Kidney tubule cell (primary cell): Measurements from ENCODE around the gene CADM2.
"Not testable (repeated sequence)": the region's sequence is repeated elsewhere in the genome, so short reads cannot be mapped to it uniquely, and the experiment has no call there.

Experiments
- DNase-seq: peaks from one replicate; pipeline ENCODE4 v3.0.0-alpha.2; 2018; ENCODE audit warnings: low spot score

CADM2 gene

DNA sequence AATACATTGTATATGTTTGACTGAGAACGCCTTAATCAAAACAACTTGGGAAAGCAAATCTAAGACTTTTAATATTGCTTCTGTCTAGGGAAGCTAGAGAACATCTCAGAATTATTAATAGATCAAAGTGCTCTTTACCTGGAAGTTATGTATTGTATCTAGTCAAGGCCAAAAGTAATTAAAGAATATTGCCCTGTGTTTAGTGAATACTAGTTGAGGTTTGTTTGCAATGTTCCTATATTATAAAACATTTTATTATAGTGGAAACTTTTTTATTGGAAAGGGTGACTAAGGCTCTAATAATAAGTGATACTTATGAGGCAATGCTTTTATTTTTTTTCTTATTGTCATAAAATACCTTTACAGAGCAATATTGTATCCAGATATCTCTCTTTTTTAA lies 118.2 kb downstream of the CADM2 start:
- no peak for DNase-seq

DNA sequence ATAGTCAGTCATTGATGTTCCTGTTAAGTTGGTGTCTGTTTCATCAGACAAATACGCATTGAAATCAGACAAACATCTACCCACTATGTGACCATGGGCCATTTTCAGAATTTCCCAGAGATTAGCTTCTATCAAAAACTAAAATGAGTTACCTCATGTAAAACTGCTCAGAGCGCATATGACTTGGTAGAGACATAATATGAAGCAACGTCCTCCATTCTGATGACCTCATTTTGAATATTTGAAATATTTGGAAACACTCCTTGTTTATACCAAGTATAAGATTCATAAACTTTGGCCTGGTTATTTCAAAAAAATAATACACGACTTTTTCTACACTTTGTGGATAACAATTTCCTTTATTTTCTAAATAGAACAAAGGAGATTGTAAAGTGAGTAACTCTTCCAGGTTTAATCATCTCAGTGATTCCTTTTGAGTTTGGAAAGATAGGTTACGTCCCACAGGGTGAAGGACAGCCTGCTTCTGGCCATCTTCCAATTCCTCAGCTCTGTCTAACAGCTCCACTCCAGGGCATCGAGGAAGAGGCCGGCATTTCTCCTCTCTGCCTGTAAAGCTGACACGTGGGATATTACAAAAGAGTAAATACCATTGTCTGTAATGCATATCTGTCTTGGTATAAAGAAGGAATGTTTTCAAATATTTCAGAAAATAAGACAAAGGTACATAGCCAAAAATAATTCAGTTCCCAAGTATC lies 122.6 kb downstream of the CADM2 start:
- no peak for DNase-seq

DNA sequence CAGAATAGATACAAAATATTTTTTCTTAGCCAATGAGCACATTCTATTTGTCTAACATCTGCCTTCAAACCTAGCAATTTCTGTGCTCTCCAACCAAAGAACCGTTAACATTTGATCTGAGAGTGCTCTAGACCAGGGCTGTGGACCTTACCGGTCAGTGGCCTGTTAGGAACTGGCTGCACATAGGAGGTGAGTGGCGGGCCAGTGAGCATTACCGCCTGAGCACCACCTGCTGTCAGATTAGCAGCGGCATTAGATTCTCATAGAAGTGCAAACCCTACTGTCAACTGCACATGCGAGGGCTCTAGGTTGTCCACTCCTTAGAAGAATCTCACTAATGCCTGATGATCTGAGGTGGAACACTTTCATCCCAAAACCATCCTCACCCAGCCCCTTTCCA lies 131.7 kb downstream of the CADM2 start:
- DNase-seq, result no peak

DNA sequence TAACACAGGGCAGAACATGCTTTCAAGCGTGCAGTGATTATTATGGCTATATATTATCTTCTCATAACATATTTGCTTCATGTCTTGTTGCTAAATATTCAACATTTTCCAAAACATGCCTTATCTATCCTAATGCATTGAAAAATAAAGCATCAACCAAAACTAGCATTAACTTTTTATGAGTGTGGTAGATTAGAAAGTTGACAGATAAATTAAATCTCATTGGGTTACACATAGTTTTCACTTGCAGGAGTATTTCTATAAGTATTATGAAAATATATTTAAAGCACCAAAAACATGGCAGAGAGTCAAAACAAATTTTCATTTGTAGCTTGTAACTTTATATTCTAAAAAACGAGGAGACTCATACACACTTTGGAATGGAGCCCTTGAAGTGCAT lies 141.5 kb downstream of the CADM2 start:
- DNase-seq, result no peak

DNA sequence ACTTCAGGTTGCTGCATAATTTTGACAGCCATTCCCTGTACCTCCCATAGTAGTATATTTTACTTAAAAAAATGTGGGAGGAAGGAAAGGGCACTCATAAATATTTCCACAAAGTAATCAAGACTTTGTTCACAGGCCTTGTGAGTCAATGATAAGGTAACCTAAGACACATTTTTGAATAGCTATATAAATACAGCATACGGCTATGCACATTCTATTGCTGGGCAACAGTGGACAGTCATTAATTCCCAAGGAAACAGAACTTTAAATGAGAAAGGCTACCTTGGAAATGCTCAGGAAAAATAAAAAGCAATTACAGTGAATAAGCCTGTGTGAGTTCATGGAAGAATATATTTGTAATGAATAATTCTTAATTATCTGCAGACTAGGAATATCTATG lies 144.0 kb downstream of the CADM2 start:
- no peak for DNase-seq

DNA sequence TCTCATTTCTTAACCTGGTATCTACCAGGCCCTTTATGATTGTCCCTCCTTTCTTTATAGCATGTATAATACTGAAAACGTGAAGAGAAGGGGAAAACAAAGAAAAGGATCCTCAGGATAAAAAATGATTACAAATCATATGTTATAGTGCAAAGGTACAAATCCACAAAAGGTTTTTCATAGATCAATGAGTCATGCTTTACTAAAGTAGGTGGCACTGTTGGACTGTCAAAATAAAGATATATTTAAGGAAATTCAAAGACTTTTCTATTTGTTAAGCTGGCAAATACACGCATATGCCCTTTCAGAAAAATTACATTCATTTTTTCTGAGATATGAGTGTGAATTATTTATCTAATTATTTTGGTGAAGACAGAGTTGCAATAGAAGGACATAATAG lies 151.6 kb downstream of the CADM2 start:
- no peak for DNase-seq

DNA sequence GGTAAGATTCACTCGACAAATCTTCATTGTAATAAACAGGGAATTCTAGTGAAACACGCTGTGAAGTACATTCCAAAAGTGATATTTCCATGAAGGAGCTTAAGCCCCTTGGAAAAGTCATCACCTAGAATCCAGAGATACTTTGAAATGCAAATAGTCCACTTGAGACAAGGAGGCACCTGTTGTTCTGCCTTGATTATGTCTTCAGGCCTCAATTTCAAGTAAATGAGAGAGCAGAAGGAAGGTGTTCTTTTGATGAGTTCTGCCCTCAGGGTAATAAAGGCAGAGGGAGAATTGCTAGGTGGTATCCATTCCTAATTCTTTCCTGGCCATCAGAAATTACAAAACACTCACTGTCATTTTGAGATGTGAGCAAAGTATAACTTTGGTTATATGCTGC lies 162.1 kb downstream of the CADM2 start:
- no peak for DNase-seq

DNA sequence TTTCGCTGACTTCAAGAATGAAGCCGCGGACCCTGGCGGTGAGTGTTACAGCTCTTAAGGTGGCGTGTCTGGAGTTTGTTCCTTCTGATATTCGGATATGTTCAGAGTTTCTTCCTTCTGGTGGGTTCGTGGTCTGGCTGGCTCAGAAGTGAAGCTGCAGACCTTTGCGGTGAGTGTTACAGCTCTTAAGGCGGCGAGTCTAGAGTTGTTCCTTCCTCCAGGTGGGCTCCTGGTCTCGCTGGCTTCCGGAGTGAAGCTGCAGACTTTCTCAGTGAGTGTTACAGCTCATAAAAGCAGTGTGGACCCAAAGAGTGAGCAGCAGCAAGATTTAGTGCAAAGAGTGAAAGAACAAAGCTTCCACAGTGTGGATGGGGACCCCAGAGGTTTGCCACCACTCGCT lies 174.1 kb downstream of the CADM2 start:
- DNase-seq, result not testable (repeated sequence)

DNA sequence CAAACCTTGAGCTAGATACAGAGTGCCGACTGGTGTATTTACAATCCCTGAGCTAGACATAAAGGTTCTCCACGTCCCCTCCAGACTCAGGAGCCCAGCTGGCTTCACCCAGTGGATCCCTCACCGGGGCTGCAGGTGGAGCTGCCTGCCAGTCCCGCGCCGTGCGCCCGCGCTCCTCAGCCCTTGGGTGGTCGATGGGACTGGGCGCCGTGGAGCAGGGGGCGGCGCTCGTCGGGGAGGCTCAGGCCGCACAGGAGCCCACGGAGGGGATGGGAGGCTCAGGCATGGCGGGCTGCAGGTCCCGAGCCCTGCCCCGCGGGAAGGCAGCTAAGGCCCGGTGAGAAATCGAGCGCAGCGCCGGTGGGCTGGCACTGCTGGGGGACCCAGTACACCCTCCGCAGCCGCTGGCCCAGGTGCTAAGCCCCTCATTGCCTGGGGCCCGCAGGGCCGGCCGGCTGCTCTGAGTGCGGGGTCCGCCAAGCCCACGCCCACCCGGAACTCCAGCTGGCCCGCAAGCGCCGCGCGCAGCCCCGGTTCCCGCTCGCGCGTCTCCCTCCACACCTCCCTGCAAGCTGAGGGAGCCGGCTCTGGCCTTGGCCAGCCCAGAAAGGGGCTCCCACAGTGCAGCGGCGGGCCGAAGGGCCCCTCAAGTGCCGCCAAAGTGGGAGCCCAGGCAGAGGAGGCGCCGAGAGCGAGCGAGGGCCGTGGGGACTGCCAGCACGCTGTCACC lies 175.1 kb downstream of the CADM2 start:
- not testable (repeated sequence) for DNase-seq

DNA sequence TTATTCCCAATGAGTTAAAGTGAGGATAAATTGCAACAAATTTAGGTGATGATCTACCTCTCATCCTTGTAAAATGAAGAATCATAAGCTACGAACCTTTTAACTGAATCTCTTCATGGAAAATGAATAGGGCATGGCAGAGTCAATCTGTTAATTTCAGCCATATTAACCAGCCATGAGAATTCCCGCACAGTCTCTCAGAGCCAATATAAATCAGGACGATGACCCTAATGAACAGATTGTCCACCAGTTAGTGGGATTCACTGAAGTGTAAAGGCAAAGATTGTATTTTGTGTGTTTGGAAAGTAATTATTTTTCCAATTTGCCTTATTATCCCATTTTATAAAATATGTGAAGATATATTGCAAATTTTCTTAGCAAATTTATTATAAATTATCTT lies 183.8 kb downstream of the CADM2 start:
- DNase-seq, result no peak

DNA sequence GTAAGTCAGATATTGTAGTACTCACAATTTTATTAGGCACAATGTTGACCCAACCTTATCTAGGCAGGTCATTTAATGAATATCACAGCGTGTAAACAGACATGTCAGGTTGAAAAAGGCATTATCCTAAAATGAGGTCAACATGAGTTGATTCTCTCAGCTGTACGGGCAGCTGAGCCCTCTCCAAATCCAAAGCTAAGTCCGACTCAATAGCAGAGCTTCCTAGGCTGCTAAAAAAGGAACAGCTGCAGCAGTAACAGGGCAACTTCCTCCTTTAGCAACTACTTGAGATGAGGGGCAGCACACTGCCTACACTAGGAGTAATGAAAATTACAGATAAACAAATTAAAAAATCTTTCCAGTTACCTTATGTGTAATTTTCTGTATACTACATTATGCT lies 189.2 kb downstream of the CADM2 start:
- DNase-seq, result no peak

DNA sequence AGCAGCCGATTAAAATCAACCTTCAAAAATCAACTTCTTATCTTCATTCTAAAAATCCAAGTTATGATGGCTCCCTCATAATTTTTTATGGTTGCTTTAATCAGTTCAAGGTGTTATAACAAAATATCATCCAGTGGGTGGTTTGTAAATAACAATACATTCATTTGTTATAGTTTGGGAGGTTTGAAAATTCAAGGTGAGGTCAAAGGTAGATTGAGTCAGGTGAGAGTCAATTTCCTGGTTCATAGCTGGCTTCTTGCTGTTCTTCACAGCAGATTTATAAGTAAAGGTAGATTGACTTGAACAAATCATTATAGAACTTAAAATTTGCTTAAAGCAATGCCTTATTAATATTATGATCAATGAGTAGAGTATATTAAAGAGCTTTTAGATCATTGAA lies 192.8 kb downstream of the CADM2 start:
- no peak for DNase-seq

DNA sequence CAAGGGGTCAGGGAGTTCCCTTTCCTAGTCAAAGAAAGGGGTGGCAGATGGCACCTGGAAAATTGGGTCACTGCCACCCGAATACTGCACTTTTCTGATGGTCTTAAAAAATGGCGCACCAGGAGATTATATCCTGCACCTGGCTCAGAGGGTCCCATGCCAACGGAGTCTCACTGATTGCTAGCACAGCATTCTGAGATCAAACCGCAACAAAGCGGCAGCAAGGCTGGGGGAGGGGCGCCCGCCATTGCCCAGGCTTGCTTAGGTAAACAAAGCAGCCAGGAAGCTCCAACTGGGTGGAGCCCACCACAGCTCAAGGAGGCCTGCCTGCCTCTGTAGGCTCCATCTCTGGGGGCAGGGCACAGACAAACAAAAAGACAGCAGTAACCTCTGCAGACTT lies 194.5 kb downstream of the CADM2 start:
- not testable (repeated sequence) for DNase-seq

DNA sequence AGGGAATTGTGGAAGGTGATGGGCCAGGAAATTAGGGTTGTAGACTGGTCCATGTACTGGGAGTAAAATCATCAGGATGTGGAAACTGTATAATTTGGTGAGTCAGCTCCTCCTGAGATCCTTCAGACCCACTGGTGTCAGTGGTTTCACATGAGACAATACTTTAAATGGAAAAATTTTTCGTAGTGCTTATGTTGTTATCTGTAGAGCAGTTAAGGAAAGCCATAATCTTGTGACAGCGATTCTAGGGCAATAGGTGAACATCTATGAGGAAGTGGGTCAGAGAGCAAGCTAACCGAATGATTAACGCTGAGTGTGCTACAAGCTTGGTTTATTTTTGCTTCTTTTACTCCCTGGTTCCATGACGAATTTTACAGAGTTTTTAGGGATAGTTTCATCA lies 200.6 kb downstream of the CADM2 start:
- DNase-seq, result no peak

DNA sequence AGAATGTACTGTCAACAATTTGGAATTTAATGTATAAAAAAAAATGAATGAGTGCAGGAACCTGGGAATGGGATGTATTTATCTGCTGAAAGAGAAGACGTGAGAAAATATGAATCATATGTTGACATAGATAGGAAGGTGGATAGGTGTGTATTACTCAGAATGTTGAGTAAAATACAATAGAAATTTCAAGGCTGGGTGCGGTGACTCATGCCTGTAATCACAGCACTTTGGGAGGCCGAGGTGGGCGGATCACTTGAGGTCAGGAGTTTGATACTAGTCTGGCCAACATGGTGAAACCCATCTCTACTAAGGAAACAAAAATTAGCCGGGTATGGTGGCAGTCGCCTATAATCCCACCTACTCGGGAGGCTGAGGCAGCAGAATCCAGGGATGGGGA lies 202.8 kb downstream of the CADM2 start:
- DNase-seq, result peak; percentile 6

DNA sequence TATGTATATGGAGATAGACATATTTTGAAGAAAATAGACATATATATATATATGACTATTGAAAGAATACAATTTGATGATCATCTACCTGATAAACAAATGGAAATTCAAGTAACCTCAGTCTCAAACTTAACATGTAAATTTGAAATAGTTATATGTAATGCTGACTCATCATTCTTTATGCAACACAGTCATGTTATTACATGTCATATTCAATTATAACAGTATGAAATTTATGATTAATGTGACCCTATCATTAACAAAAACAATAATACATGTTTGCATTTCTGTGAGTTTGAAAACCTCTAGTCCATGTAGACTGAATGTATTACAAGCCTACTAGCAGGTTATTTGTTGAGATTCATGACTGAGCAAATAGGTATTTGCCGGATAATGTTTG lies 204.1 kb downstream of the CADM2 start:
- no peak for DNase-seq

DNA sequence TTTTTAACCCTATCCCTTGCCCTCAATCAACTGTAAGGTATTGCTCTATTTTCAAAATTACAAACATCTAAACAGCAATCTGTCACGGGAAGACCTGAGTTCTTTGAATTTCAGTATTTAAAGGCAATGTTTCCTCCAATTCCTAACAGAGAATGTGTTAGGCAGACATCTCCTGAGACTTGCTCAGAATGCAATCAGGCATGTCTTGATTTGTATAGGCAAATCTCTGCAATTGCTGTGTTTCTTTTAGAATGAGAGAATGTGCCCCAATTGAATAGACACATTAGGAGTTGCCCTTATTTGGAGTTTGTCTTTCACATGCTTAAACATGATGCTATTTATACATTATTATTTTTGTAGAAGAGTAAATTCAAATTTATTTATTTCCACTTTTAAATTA lies 205.6 kb downstream of the CADM2 start:
- DNase-seq, result no peak

DNA sequence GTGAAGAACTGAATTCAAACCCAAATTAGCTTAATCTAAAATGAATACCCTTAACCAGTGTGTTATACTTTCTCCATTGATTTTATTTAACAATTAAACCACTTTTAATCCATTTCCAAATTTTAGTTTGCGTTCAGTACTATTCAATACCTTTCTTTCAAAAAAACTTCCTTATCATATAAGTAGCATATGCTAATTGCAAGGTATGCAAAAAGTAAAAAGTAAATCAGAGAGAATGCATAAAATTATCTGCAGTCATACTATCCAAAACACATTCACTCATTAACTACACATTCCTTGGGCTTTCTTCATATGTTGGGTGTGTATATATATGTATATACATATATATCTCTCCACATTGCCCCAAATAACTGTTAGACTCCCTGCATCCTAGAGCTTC lies 208.8 kb downstream of the CADM2 start:
- DNase-seq, result no peak

DNA sequence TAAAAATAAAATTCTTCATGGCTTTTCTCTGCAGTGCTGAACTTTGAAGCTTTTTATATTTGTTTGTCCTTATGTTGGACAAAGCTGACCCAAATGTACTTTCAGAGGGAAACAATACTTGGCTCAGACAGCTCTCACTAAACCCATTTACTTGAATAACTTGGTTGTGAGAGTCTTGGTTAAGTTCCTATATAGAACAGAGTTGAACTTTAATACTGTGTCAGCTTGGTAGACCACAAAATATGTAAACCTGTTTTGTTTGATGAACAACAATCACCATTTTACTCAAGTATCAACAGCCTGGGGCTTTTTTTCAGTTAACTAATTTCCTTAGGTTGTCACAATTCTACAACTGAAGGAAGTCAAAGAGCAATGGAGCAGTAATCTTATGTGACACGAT lies 211.9 kb downstream of the CADM2 start:
- no peak for DNase-seq

DNA sequence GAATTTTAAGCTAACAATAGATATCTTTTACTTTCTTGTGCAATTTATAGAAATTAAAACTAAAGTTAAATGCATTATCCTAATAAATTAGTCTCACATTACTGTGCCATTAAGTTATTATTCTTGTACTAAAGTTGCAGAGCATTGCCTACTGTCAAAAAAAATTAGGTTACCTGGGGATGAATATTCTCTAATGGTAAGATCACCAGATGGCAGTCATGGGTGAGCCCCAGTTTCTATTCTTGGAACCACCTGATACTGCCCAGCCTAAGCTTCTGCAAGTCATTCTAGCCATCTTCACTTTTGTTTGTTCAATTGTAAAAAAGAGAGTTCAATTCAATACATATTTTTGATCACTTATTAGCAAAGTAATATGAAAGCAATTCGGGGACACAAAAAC lies 213.2 kb downstream of the CADM2 start:
- DNase-seq, result no peak

DNA sequence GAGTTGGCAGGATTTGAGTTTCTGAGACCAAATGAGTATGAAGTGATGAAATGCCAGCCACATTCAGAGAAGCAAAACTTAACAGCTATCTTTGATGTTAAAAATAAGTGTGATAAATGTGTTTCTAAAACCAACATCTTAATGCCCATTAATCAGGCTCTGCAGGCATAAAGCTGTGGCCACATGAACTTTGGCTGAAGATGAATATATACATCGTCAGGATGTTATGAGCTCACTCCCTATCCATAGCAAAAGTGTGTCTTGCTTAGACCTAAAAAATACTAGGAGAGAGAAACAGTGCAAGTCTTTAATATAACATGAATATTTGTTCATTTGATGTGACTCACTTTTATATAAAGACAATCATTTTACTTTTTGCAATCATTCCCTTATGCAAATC lies 218.0 kb downstream of the CADM2 start:
- no peak for DNase-seq

DNA sequence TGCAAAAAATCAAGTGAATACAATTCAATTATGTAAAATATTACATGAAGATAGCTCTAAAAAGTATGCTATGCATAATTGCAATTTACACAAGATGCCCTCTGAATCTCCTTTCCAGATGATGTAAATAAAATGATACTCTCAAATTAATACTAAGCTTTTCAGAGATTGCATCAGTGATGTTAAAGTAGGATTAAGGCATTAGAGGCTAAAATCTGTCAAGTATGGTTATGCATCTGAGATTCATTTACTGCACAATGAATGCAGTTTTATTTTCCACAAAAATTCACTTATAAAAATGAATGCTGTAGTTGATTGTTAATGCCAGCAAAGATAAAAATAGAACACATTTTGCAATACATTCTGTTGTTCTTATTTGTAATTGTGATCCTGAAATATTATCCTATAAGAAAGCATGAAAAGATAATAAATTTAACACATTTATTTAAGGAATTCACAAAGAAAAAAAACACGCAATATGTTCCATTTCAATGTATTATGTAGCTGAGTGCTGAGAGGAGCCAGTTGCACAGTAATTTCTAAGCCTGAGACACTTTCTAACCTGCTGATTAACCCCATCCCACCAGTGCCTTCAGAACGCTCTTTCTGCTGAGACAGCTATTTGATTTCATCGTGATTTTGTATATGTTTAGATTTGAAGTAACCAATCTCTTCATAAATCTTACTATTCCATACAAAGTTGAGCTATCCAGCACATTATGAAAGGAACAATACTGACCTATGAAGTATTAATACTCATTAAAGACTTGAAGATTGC lies 224.4 kb downstream of the CADM2 start:
- no peak for DNase-seq

DNA sequence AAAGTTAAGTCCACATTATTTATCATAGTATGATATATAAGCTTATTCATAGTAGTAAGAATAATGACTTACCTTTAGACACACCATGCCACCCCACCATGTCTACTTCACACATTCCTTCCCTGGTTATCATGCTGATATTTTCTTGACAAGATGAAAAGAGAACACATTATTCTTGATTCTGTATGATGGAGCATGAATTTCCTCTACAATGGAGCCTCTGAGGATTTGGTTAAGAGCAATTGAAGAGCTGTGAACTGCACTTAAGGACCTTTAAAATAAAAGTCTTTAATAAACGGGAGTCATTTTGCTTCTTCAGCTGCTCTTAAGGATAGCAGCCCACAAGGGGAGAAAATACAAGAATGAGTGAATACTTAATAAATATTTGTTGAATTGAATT lies 226.7 kb downstream of the CADM2 start:
- no peak for DNase-seq
